Measurements from ENCODE around the gene MLST8. TPM values are rescaled to one million over a fixed set of nuclear protein-coding genes. Genes with fewer than 3 reads are reported as not detected.
"Not testable (repeated sequence)": the region's sequence is repeated elsewhere in the genome, so short reads cannot be mapped to it uniquely, and the experiment has no call there.

The MLST8 gene
- total RNA-seq, 1 donor from 2014 or later, result 22.2 TPM

DNA sequence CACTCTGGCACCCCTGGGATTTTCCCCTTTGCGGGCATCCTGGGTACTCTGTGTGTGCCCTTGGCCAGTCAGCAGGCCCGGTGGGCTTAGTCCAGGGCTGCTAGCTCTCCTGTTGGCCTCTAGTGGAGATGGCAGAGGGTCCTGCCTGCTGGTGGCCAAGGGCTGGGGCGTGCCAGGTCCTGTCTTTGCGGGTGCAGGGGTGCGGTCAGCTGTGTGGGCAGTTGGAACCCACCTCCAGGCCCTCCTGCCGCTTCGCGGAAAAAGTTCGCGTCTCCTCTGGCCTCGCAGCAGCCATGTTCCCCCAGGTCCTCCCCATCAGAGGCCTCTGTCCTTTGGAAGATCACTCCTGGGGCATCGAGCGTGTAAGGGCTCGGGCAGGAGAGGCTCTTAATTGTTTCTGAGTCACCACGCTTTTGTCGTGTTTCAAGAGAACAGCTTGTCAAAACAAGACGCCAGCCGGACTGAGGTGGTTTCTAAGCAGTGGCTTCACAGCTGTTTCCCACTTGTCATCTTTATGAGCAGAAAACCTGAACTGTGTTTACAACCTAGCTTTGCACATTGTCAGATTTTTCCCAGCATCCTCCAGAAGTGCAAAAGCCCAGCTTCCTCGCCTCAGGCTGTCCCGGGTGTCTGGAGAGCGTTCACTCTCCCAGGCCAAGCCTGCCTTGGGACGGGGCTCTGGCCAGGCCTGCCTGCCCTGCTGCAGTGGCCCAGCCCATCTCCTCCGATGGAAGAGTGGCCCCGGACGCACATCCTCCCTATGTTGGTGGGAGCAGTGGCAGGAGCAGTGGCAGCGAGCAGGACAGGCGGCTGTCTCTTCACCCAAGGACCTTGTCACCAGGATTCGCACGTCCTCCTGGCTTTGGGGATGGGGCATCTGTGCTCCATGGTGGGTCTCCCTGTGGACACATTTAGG is 26.0 kb downstream of the MLST8 start:
- no peak for DNase-seq (ENCODE audit: low read depth)

DNA sequence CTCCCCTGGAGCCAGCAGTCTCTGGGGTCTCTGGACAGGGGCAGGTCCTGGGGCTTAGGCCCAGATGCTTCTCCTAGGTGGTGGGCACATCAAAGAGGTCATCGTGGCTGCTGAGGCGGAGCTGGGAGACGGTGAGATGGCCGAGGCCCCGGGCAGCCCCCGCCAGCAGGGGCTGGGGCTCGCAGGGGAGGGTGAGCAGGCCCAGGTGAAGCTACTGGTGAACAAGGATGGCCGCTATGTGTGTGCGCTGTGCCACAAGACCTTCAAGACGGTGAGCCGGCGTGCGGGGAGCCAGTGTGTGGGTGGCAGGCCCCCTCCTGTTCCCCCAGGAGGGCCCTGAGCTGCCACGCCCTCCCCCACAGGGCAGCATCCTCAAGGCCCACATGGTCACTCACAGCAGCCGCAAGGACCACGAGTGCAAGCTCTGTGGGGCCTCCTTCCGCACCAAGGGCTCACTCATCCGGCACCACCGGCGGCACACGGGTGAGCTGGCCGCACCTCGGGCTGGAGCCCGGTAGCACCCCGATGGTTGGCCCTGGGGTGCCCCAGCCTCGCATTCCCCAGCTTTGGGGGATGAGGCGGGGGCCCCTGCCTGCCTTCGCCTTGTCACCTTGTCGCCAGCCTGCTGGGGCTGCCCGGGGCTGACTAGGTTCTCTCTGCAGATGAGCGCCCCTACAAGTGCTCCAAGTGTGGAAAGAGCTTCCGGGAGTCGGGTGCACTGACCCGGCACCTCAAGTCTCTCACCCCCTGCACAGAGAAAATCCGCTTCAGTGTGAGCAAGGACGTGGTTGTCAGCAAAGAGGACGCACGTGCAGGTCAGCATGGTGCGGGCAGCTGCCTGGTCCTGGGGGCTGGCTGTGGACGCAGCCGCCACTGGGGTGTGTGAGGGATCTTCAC is 27.1 kb downstream of the MLST8 start:
- no peak for DNase-seq (ENCODE audit: low read depth)

- DNase-seq (ENCODE audit: low read depth), result no peak
Observed at GRCh38 chr16:2233046-2233775, 28.0 kb downstream of the MLST8 start.

- DNase-seq (ENCODE audit: low read depth), result no peak
Observed at GRCh38 chr16:2233872-2234812, 28.9 kb downstream of the MLST8 start.

DNA sequence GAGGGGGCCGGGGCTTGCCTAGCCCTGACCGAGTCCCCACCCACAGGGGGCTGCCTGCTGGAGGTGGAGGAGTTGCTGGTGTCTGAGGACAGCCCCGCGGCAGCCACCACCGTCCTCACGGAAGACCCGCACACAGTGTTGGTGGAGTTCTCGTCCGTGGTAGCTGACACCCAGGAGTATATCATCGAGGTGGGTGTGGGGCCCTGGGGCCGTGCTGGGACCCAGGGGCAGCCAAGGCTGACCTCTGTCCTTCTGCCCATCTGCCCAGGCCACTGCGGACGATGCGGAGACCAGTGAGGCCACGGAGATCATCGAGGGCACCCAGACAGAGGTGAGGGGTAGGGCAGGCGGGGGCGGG is 29.5 kb downstream of the MLST8 start:
- no peak for DNase-seq (ENCODE audit: low read depth)

GRCh38 chr16:2235234-2235651 is 30.0 kb downstream of the MLST8 start:
- no peak for DNase-seq (ENCODE audit: low read depth)

- DNase-seq (ENCODE audit: low read depth), result no peak
Observed at GRCh38 chr16:2235695-2236336, 30.6 kb downstream of the MLST8 start.

DNA sequence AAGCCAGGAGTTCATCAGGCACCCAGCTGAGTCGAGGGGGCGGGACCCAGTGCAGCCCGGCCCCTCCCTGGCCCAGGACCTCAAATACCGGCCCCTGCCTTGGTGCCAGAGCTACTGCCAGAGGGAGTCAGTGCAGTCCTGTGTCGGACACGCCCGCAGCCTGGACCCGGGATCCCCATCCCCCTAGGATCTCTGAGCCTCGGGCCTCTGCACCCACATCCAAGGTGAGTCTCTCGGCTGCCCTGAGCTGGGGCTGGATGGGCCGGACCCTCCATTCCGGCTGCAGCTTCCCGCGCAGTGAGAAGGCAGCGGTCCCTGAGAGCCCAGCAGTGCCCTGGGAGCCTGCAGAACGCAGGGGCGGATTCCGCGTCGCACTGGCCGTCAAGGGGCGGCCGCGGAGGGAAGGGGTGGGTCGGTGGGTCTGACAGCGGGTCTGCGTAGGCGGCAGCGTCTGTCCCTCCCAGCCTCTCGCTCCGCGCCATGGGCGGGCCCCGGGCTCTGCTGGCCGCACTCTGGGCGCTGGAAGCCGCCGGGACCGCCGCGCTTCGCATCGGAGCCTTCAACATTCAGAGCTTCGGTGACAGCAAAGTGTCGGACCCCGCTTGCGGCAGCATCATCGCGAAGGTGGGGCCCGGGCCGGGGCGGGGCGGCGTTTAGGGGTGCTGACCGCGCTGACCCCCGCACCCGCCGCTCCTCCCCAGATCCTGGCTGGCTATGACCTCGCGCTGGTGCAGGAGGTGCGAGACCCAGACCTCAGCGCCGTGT is 31.3 kb downstream of the MLST8 start, which contains the start of gene DNASE1L2:
Gene DNASE1L2, plus strand, starts transcription at position 108 of the 765 bp plus-strand sequence. Its CDS starts 373 bp downstream, at position 481.
- no peak for DNase-seq (ENCODE audit: low read depth)

DNA sequence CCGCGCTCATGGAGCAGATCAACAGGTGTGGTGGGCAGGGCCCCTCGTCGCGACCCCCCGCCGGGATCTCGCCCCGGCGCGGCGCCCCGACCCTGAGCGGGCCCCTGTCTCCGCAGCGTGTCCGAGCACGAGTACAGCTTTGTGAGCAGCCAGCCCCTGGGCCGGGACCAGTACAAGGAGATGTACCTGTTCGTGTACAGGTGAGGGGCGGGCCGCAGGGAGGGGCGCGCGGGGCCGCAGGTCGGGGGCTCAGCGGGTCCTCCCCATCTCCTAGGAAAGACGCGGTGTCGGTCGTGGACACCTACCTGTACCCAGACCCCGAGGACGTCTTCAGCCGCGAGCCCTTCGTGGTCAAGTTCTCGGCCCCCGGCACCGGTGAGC is 31.8 kb downstream of the MLST8 start:
- no peak for DNase-seq (ENCODE audit: low read depth)

DNA sequence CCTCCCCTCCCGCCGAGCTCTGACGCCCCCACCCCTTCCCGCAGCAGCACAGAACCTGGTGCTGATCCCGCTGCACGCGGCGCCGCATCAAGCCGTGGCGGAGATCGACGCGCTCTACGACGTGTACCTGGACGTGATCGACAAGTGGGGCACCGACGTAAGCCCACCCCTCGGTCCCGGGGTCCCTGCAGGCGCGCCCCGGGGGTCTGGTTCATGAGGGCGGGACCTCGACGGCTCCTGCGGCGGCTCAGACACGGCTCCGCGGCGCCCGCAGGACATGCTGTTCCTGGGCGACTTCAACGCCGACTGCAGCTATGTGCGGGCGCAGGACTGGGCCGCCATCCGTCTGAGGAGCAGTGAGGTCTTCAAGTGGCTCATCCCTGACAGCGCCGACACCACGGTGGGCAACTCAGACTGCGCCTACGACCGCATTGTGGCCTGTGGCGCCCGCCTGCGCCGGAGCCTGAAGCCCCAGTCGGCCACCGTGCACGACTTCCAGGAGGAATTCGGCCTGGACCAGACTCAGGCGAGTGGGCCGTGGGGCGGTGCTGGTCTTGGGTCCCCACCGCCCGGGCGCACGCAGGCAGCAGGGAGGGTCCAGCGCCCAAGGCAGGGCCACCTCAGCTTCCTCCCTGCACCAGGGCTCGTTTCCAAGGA is 32.4 kb downstream of the MLST8 start:
- no peak for DNase-seq (ENCODE audit: low read depth)

- no peak for DNase-seq (ENCODE audit: low read depth)
Observed at GRCh38 chr16:2238150-2238837, 33.0 kb downstream of the MLST8 start.

DNA sequence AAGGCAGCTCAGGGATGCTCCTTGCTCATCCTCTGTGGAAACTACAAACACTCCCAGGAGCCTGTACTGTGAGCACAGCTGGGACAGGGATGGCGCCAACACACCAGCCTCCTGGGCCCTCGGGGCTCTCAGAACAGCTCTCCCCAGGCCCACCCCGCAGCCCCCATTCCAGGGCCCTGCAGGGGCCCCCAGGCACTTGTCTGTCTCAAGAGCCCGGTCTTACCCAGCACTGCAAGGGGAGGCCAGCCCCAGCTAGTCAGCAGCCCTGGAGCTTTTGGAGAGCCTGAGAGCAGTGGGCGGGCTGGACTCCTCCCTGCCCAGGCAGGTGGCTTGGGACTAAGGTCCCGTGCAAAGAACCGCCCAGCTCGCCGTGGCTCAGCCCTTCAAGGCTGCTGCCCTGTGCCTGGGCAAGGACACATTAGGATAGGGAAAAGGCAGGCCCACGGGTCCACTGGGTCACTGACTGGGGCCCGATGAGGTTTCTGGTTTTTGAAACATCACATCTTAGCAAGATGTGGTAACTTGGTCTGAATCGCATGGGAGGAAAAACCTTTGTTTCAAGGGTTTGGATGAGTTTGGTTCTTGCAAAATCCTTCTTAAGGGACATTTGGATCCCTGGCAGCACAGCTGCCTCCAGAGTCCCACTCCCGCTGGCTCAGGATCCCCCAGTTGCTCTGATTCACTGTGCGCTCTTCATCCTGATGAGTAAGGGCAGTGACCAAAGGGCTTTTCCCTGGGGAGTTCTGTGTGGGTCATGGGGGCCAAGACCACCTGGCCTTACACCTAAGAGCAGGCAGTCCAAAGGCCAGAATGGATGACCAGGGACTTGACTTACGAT is 33.8 kb downstream of the MLST8 start:
- DNase-seq (ENCODE audit: low read depth), result no peak

GRCh38 chr16:2240331-2240730 is 35.1 kb downstream of the MLST8 start:
- not testable (repeated sequence) for DNase-seq (ENCODE audit: low read depth)

GRCh38 chr16:2242598-2242997 is 37.3 kb downstream of the MLST8 start:
- DNase-seq (ENCODE audit: low read depth), result no peak

GRCh38 chr16:2243031-2243528 is 37.8 kb downstream of the MLST8 start:
- no peak for DNase-seq (ENCODE audit: low read depth)

- DNase-seq (ENCODE audit: low read depth), result no peak
Observed at GRCh38 chr16:2243781-2244180, 38.5 kb downstream of the MLST8 start.

DNA sequence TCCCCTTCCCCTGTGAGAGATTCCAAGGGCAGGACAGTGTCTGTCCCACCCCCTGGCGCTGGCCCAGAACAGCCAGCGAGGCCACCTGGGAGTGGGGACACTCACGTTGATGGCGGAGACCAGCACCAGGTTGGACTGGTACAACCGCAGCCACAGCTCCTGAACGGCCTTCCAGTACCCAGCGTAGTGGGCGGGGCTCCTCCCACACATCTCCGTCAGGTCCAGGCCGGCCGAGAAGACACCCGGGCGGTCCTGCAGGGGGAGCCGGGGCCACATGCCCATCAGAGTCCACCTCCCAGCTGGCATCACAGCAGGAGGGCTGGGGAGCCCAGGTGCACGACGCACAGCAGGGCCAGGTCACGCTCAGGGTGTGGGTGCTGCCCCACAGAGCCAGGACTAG is 39.0 kb downstream of the MLST8 start:
- no peak for DNase-seq (ENCODE audit: low read depth)

All from renal cortical epithelial cell (primary cell).